GM23338 (cell line): ENCODE measurements around the gene EPHA6. TPM values are rescaled to one million over a fixed set of nuclear protein-coding genes. Genes with fewer than 3 reads are reported as not detected.

Experiments
- ATAC-seq: fragments of 200-7000 bp; cut with Tn5 transposase; 3 replicates; pipeline ENCODE4 v1.9.1; 2020
- DNase-seq: peaks from one replicate; pipeline ENCODE4 v3.0.0-alpha.2; 2015; ENCODE audit warnings: low spot score
- H2AFZ ChIP-seq: fragments of 200-600 bp; sonication (generic); 2 replicates; pipeline ENCODE4 v1.8.0; 2016; ENCODE audit warnings: antibody characterized with exemption, mild to moderate bottlenecking, moderate library complexity
- H3F3A ChIP-seq: fragments of 200-600 bp; sonication (generic); replicated peaks from 2 replicates; pipeline ENCODE4 v1.8.0; 2017; ENCODE audit warnings: antibody characterized with exemption, mixed run types, low read depth
- H3K27ac ChIP-seq: fragments of 200-600 bp; sonication (generic); 2 replicates; pipeline ENCODE4 v1.6.1; 2016; ENCODE audit warnings: low read depth
- H3K27me3 ChIP-seq: fragments of 200-600 bp; sonication (generic); 2 replicates; pipeline ENCODE4 v1.8.0; 2016; ENCODE audit warnings: mild to moderate bottlenecking, mixed run types, moderate library complexity; ENCODE audit not compliant: insufficient read depth
- H3K36me3 ChIP-seq: fragments of 200-600 bp; sonication (generic); 2 replicates; pipeline ENCODE4 v1.8.0; 2016; ENCODE audit warnings: mild to moderate bottlenecking; ENCODE audit not compliant: insufficient read depth
- H3K4me1 ChIP-seq: fragments of 200-600 bp; sonication (generic); 2 replicates; pipeline ENCODE4 v1.8.0; 2016; ENCODE audit warnings: mild to moderate bottlenecking, moderate library complexity; ENCODE audit not compliant: insufficient read depth
- H3K4me2 ChIP-seq: fragments of 200-600 bp; sonication (generic); 2 replicates; pipeline ENCODE4 v1.7.1; 2017; ENCODE audit warnings: mixed run types
- H3K4me3 ChIP-seq: fragments of 200-600 bp; sonication (generic); 2 replicates; pipeline ENCODE4 v1.6.1; 2016; ENCODE audit warnings: mixed run types
- H3K79me2 ChIP-seq: fragments of 200-600 bp; sonication (generic); replicated peaks from 2 replicates; pipeline ENCODE4 v1.8.0; 2017; ENCODE audit warnings: mild to moderate bottlenecking; ENCODE audit not compliant: insufficient read depth
- H3K9me2 ChIP-seq: fragments of 200-600 bp; sonication (generic); 2 replicates; pipeline ENCODE4 v1.8.0; 2017; ENCODE audit not compliant: insufficient read depth
- H4K20me1 ChIP-seq: fragments of 200-600 bp; sonication (generic); replicated peaks from 2 replicates; pipeline ENCODE4 v1.8.0; 2017; ENCODE audit warnings: mild to moderate bottlenecking; ENCODE audit not compliant: insufficient read depth
- H3K27ac Mint-ChIP-seq: 2 replicates; pipeline ENCODE4 v1.8.0; 2020; ENCODE audit warnings: inconsistent platforms, mild to moderate bottlenecking, moderate library complexity, mixed read lengths
- H3K27me3 Mint-ChIP-seq: 3 replicates; pipeline ENCODE4 v1.8.0; 2022; ENCODE audit warnings: low read depth, mild to moderate bottlenecking, moderate library complexity, mixed read lengths, inconsistent platforms; ENCODE audit not compliant: insufficient read depth, poor library complexity
- H3K36me3 Mint-ChIP-seq: 3 replicates; pipeline ENCODE4 v1.8.0; 2021; ENCODE audit warnings: low read depth, mild to moderate bottlenecking, inconsistent platforms, moderate library complexity, mixed read lengths
- H3K4me1 Mint-ChIP-seq: 3 replicates; pipeline ENCODE4 v1.8.0; 2020; ENCODE audit warnings: mild to moderate bottlenecking, inconsistent platforms, mixed read lengths
- H3K4me3 Mint-ChIP-seq: 3 replicates; pipeline ENCODE4 v1.8.0; 2021; ENCODE audit warnings: moderate library complexity, mild to moderate bottlenecking, inconsistent platforms, mixed read lengths
- H3K9me3 Mint-ChIP-seq: 3 replicates; pipeline ENCODE4 v1.8.0; 2020; ENCODE audit warnings: moderate library complexity, mild to moderate bottlenecking, inconsistent platforms, mixed read lengths
- CREB1 ChIP-seq: fragments of 250-450 bp; sonication (Bioruptor Pico); IDR thresholded peaks from 2 replicates; pipeline ENCODE4 v1.5.0; 2020; ENCODE audit warnings: low read depth, mild to moderate bottlenecking, moderate library complexity
- polyA plus RNA-seq: library from polyadenylated mRNA; unstranded; fragments of >200 nt; fragmentation: Nextera tagmentation; extraction: Ambion mirVana; gene quantifications from 2 replicates; pipeline ENCODE4 v1.2.1, GENCODE V29; 2016
- total RNA-seq: library from RNA; depleted of rRNA; stranded (reverse); fragments of >200 nt; shearing (Covaris generic); gene quantifications from 2 replicates; pipeline ENCODE4 v1.2.3, GENCODE V29; 2014
- TF ChIP-seq, protein P1 (sequence below): IDR thresholded peaks from one replicate; pipeline ENCODE4 v1.6.1; 2018; ENCODE audit warnings: antibody characterized with exemption; ENCODE audit not compliant: unreplicated experiment
- TF ChIP-seq, protein P2 (sequence below): fragments of 250-450 bp; sonication (Bioruptor Pico); IDR thresholded peaks from 2 replicates; pipeline ENCODE4 v1.5.0; 2020; ENCODE audit warnings: mild to moderate bottlenecking, moderate library complexity

Gene EPHA6
- total and polyA plus RNA-seq, 2 experiments from 2014 or later, result 0.37 to 2.6 TPM

DNA sequence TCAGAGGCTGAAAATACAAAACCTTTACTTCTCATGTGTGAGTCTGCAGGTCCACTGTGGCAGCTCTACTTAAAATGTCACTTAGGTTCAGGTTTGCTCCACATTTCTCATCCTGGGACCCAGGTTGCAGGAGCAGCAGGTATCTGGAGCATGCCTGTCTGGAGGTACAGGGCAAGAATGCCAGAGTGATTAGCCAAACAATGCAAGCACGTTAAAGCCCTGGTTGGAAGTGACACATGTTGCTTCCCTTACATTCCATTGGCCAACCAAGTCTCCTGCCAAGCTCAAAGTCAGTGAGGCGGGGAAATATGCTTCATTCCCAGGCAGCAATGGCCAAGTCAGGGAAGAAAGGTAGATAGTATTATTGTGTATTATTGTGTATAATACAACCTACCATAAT, 873.3 kb downstream of the EPHA6 start:
- Histone ChIP-seq H3K27me3 (no peaks in the 10 kb centered on the region), H3K4me3 (no peak overlapping the region), H3F3A (no peaks in the 10 kb centered on the region), H3K36me3 (no peaks in the 10 kb centered on the region), H2AFZ (no peak overlapping the region), H3K9me2 (peaks cover 3% of the 10 kb centered on the region; the same call in 1 of the 2 replicates), H3K4me1 (peaks cover 6% of the 10 kb centered on the region; the same call in 1 of the 2 replicates), H3K27ac (no peak overlapping the region), H4K20me1 (no peaks in the 10 kb centered on the region), H3K79me2 (no peaks in the 10 kb centered on the region), H3K4me2 (peak overlapping the region; percentile 3; the same call in 1 of the 2 replicates)
- Mint-ChIP-seq H3K4me3 (no peak overlapping the region), H3K36me3 (no peaks in the 10 kb centered on the region; the same call in 2 of the 3 replicates), H3K27me3 (no peaks in the 10 kb centered on the region), H3K4me1 (peaks cover 22% of the 10 kb centered on the region), H3K27ac (peak overlapping the region; percentile 49; the same call in 1 of the 2 replicates), H3K9me3 (no peaks in the 10 kb centered on the region)
- DNase-seq, result peak; percentile 75
- TF ChIP-seq, protein P1, sequence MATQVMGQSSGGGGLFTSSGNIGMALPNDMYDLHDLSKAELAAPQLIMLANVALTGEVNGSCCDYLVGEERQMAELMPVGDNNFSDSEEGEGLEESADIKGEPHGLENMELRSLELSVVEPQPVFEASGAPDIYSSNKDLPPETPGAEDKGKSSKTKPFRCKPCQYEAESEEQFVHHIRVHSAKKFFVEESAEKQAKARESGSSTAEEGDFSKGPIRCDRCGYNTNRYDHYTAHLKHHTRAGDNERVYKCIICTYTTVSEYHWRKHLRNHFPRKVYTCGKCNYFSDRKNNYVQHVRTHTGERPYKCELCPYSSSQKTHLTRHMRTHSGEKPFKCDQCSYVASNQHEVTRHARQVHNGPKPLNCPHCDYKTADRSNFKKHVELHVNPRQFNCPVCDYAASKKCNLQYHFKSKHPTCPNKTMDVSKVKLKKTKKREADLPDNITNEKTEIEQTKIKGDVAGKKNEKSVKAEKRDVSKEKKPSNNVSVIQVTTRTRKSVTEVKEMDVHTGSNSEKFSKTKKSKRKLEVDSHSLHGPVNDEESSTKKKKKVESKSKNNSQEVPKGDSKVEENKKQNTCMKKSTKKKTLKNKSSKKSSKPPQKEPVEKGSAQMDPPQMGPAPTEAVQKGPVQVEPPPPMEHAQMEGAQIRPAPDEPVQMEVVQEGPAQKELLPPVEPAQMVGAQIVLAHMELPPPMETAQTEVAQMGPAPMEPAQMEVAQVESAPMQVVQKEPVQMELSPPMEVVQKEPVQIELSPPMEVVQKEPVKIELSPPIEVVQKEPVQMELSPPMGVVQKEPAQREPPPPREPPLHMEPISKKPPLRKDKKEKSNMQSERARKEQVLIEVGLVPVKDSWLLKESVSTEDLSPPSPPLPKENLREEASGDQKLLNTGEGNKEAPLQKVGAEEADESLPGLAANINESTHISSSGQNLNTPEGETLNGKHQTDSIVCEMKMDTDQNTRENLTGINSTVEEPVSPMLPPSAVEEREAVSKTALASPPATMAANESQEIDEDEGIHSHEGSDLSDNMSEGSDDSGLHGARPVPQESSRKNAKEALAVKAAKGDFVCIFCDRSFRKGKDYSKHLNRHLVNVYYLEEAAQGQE, result no peak
- TF ChIP-seq CREB1 (CRISPR knock-in tag), result peak; percentile 45; the same call in 1 of the 2 replicates
- TF ChIP-seq, protein P2, sequence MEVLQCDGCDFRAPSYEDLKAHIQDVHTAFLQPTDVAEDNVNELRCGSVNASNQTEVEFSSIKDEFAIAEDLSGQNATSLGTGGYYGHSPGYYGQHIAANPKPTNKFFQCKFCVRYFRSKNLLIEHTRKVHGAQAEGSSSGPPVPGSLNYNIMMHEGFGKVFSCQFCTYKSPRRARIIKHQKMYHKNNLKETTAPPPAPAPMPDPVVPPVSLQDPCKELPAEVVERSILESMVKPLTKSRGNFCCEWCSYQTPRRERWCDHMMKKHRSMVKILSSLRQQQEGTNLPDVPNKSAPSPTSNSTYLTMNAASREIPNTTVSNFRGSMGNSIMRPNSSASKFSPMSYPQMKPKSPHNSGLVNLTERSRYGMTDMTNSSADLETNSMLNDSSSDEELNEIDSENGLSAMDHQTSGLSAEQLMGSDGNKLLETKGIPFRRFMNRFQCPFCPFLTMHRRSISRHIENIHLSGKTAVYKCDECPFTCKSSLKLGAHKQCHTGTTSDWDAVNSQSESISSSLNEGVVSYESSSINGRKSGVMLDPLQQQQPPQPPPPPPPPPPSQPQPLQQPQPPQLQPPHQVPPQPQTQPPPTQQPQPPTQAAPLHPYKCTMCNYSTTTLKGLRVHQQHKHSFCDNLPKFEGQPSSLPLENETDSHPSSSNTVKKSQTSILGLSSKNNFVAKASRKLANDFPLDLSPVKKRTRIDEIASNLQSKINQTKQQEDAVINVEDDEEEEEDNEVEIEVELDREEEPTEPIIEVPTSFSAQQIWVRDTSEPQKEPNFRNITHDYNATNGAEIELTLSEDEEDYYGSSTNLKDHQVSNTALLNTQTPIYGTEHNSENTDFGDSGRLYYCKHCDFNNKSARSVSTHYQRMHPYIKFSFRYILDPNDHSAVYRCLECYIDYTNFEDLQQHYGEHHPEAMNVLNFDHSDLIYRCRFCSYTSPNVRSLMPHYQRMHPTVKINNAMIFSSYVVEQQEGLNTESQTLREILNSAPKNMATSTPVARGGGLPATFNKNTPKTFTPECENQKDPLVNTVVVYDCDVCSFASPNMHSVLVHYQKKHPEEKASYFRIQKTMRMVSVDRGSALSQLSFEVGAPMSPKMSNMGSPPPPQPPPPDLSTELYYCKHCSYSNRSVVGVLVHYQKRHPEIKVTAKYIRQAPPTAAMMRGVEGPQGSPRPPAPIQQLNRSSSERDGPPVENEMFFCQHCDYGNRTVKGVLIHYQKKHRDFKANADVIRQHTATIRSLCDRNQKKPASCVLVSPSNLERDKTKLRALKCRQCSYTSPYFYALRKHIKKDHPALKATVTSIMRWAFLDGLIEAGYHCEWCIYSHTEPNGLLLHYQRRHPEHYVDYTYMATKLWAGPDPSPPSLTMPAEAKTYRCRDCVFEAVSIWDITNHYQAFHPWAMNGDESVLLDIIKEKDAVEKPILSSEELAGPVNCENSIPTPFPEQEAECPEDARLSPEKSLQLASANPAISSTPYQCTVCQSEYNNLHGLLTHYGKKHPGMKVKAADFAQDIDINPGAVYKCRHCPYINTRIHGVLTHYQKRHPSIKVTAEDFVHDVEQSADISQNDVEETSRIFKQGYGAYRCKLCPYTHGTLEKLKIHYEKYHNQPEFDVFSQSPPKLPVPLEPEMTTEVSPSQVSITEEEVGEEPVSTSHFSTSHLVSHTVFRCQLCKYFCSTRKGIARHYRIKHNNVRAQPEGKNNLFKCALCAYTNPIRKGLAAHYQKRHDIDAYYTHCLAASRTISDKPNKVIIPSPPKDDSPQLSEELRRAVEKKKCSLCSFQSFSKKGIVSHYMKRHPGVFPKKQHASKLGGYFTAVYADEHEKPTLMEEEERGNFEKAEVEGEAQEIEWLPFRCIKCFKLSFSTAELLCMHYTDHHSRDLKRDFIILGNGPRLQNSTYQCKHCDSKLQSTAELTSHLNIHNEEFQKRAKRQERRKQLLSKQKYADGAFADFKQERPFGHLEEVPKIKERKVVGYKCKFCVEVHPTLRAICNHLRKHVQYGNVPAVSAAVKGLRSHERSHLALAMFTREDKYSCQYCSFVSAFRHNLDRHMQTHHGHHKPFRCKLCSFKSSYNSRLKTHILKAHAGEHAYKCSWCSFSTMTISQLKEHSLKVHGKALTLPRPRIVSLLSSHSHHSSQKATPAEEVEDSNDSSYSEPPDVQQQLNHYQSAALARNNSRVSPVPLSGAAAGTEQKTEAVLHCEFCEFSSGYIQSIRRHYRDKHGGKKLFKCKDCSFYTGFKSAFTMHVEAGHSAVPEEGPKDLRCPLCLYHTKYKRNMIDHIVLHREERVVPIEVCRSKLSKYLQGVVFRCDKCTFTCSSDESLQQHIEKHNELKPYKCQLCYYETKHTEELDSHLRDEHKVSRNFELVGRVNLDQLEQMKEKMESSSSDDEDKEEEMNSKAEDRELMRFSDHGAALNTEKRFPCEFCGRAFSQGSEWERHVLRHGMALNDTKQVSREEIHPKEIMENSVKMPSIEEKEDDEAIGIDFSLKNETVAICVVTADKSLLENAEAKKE (CRISPR knock-in tag), result peak; percentile 93
- ATAC-seq, result peak; percentile 96
